Trophoblast cell (in vitro differentiated cells and primary cell): Measurements from ENCODE around the gene NEU1.

ENCODE experiments used
- DNase-seq, 2 donors: peaks; one replicate each; pipeline ENCODE4 v3.0.0-alpha.2; 2016
- H2AFZ ChIP-seq: 2 replicates; pipeline ENCODE4 v1.6.1; 2013; ENCODE audit warnings: low read length, moderate library complexity, mild to moderate bottlenecking; ENCODE audit not compliant: insufficient read depth, poor library complexity
- H2AK5ac ChIP-seq: 2 replicates; pipeline ENCODE4 v1.6.1; 2013; ENCODE audit warnings: mild to moderate bottlenecking, low read length
- H2BK120ac ChIP-seq: 2 replicates; pipeline ENCODE4 v1.6.1; 2013; ENCODE audit warnings: low read length, mild to moderate bottlenecking, moderate library complexity; ENCODE audit not compliant: insufficient read depth, poor library complexity
- H2BK12ac ChIP-seq: 2 replicates; pipeline ENCODE4 v1.6.1; 2013; ENCODE audit warnings: mild to moderate bottlenecking, low read length, moderate library complexity
- H2BK5ac ChIP-seq: 2 replicates; pipeline ENCODE4 v1.6.1; 2013; ENCODE audit warnings: low read length, low read depth, moderate library complexity, mild to moderate bottlenecking; ENCODE audit not compliant: poor library complexity
- H3K14ac ChIP-seq: 2 replicates; pipeline ENCODE4 v1.6.1; 2013; ENCODE audit warnings: mild to moderate bottlenecking, low read length
- H3K18ac ChIP-seq: 2 replicates; pipeline ENCODE4 v1.6.1; 2013; ENCODE audit warnings: mild to moderate bottlenecking, low read length
- H3K23ac ChIP-seq: 2 replicates; pipeline ENCODE4 v1.6.1; 2013; ENCODE audit warnings: low read length
- H3K27ac ChIP-seq: 2 replicates; pipeline ENCODE4 v1.5.1; 2013; ENCODE audit warnings: low read depth, mild to moderate bottlenecking, inconsistent platforms, low read length, moderate library complexity
- H3K27me3 ChIP-seq: 2 replicates; pipeline ENCODE4 v1.6.1; 2013; ENCODE audit warnings: inconsistent platforms, mild to moderate bottlenecking, low read length, moderate library complexity; ENCODE audit not compliant: insufficient read depth
- H3K36me3 ChIP-seq, 2 experiments: 1 replicate in 1 of 2; 2 replicates in 1 of 2; pipeline ENCODE4 v1.6.1; 2013; ENCODE audit warnings: low read length in 2 of 2, mild to moderate bottlenecking in 2 of 2, moderate library complexity in 1 of 2; ENCODE audit not compliant: insufficient read depth in 2 of 2, control insufficient read depth in 1 of 2
- H3K4ac ChIP-seq: 2 replicates; pipeline ENCODE4 v1.6.1; 2013; ENCODE audit warnings: low read depth, mild to moderate bottlenecking, low read length, moderate library complexity
- H3K4me1 ChIP-seq, 2 experiments: 1 replicate in 1 of 2; 2 replicates in 1 of 2; pipeline ENCODE4 v1.6.1; 2013; ENCODE audit warnings: low read length in 2 of 2, mild to moderate bottlenecking in 2 of 2, moderate library complexity in 1 of 2; ENCODE audit not compliant: insufficient read depth in 2 of 2, control insufficient read depth in 1 of 2
- H3K4me2 ChIP-seq: 2 replicates; pipeline ENCODE4 v1.6.1; 2013; ENCODE audit warnings: inconsistent platforms, mild to moderate bottlenecking, low read length, moderate library complexity
- H3K4me3 ChIP-seq: 2 replicates; pipeline ENCODE4 v1.5.1; 2013; ENCODE audit warnings: mild to moderate bottlenecking, low read depth, low read length, inconsistent platforms
- H3K79me1 ChIP-seq: one replicate; pipeline ENCODE4 v1.6.1; 2013; ENCODE audit warnings: low read length
- H3K79me2 ChIP-seq: 2 replicates; pipeline ENCODE4 v1.6.1; 2013; ENCODE audit warnings: low read length, mild to moderate bottlenecking; ENCODE audit not compliant: control insufficient read depth, insufficient read depth, poor library complexity
- H3K9ac ChIP-seq: 2 replicates; pipeline ENCODE4 v1.6.1; 2013; ENCODE audit warnings: mild to moderate bottlenecking, low read length
- H3K9me3 ChIP-seq: 2 replicates; pipeline ENCODE4 v1.6.1; 2013; ENCODE audit warnings: low read depth, mild to moderate bottlenecking, control low read depth, inconsistent platforms, low read length; ENCODE audit not compliant: insufficient read depth
- H4K12ac ChIP-seq: 2 replicates; pipeline ENCODE4 v1.6.1; 2013; ENCODE audit warnings: low read depth, mild to moderate bottlenecking, low read length, moderate library complexity
- H4K8ac ChIP-seq: 2 replicates; pipeline ENCODE4 v1.6.1; 2013; ENCODE audit warnings: low read depth, mild to moderate bottlenecking, low read length, moderate library complexity
- H4K91ac ChIP-seq: one replicate; pipeline ENCODE4 v1.6.1; 2013; ENCODE audit warnings: low read depth, mild to moderate bottlenecking, low read length, moderate library complexity
- WGBS: extraction: QIAGEN DNeasy Blood & Tissue Kit; methylation state at CpG from one replicate; pipeline ENCODE4 v1.1.7; 2013; ENCODE audit warnings: missing lambda C conversion rate; ENCODE audit not compliant: insufficient read length, insufficient coverage; ENCODE audit errors: extremely low coverage; 5-methylcytosine and 5-hydroxymethylcytosine counted together

NEU1 gene

DNA sequence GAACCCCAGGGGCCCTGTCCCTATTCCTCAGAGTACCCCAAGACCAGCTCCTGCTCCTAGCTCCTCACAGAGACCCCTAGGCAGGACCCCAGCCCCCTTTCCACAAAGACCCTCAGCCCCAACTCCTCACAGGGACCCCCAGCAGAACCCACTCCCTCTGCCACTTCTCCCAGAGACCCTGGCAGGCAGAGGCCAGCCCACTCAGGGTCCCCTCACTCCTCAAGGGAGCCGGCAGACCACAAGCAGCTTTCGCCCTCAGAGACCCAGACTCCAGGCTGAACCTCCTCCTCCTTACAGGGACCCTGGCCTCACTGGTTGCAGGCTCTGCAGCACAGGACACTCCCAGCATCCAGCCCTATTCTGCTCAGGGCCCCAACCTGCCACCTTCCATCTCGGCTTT, 15.6 kb upstream of the NEU1 start:
- H3K36me3 ChIP-seq, result peaks cover 34% of the 10 kb centered on the region in 2 experiments
- H4K12ac ChIP-seq, result no peak overlapping the region
- H3K4ac ChIP-seq, result no peak overlapping the region
- no peak overlapping the region for H2BK5ac ChIP-seq
- H3K79me1 ChIP-seq, result no peaks in the 10 kb centered on the region
- no peaks in the 10 kb centered on the region for H3K9me3 ChIP-seq
- no peak overlapping the region for H3K18ac ChIP-seq
- no CpG with 5 or more reads among the region's 3 CpGs for WGBS
- H3K79me2 ChIP-seq, result no peaks in the 10 kb centered on the region
- DNase-seq, result no peak
- peaks cover 0 to 14% of the 10 kb centered on the region in 2 experiments for H3K4me1 ChIP-seq
- no peak overlapping the region for H2BK12ac ChIP-seq
- no peak overlapping the region for H3K27ac ChIP-seq
- H2BK120ac ChIP-seq, result no peak overlapping the region
- no peak overlapping the region for H2AK5ac ChIP-seq
- no peak overlapping the region for H3K9ac ChIP-seq
- no peak overlapping the region for H4K8ac ChIP-seq
- no peak overlapping the region for H2AFZ ChIP-seq
- H4K91ac ChIP-seq, result no peak overlapping the region
- H3K14ac ChIP-seq, result no peak overlapping the region
- no peak overlapping the region for H3K23ac ChIP-seq
- no peak overlapping the region for H3K4me3 ChIP-seq
- H3K4me2 ChIP-seq, result no peak overlapping the region
- no peaks in the 10 kb centered on the region for H3K27me3 ChIP-seq

DNA sequence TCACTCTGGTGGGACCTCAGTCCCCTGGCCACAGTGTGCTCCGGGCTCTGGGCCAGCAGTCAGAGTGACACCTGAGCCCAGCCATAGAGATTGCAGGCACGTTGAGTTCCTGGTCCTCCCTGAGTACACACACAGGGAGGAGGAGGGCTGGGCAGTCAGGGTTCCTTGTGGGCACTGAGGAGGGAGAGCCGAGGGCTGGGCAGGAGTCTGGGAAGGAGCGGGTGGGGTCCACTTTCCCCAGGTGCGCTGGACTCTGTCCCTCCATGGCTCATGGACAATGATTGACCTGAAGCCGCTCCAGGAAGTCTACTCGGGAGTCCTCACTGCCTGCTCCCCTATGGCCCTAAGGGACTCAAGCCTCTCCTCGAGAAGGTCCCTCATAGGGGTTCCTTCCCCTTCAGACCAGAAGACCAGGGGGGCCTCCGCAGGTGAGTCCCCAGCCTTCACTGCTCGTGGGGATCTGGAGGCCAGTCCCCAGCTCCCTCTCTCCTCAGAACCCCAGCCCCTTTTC, 15.1 kb upstream of the NEU1 start:
- no peak overlapping the region for H2BK120ac ChIP-seq
- H4K91ac ChIP-seq, result no peak overlapping the region
- H3K79me1 ChIP-seq, result no peaks in the 10 kb centered on the region
- no CpG with 5 or more reads among the region's 10 CpGs for WGBS
- H2AK5ac ChIP-seq, result no peak overlapping the region
- H2BK12ac ChIP-seq, result no peak overlapping the region
- no peak overlapping the region for H3K14ac ChIP-seq
- H3K18ac ChIP-seq, result no peak overlapping the region
- H3K79me2 ChIP-seq, result no peaks in the 10 kb centered on the region
- no peak overlapping the region for H3K4me2 ChIP-seq
- H4K8ac ChIP-seq, result no peak overlapping the region
- H3K27ac ChIP-seq, result no peak overlapping the region
- no peak overlapping the region for H3K9ac ChIP-seq
- H3K4me1 ChIP-seq, result peaks cover 0 to 14% of the 10 kb centered on the region in 2 experiments
- H3K27me3 ChIP-seq, result no peaks in the 10 kb centered on the region
- no peak overlapping the region for H3K23ac ChIP-seq
- no peak overlapping the region for H2BK5ac ChIP-seq
- peaks cover 29% of the 10 kb centered on the region in 2 experiments for H3K36me3 ChIP-seq
- no peak overlapping the region for H3K4ac ChIP-seq
- H3K9me3 ChIP-seq, result no peaks in the 10 kb centered on the region
- DNase-seq, result no peak
- no peak overlapping the region for H2AFZ ChIP-seq
- no peak overlapping the region for H3K4me3 ChIP-seq
- no peak overlapping the region for H4K12ac ChIP-seq

DNA sequence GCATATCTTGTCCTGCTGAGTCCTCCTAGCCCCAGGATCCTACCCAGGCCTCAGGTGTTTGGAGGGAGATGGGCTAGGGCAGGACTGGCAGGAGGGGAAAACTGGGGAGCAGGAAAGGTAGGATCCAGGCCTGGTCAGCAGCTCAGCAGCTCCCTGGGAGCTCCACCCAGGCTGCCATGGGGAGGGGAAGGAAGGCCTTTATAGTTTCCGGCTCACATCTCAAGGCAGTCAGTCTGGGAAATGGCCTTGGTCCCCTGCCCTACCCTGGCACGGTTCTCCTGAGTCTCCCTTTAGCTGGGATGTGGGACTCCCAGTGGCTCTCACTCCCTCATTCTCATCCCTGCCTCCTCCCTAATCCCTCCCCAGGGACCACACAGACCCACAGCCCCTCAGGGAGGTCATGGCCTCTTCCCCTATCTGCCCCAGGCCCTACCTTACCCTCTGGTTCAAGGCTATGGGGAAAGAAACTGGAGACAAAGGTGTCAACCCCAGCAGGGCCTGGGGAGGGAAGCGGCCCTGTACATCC, 14.6 kb upstream of the NEU1 start:
- H3K14ac ChIP-seq, result no peak overlapping the region
- no peaks in the 10 kb centered on the region for H3K9me3 ChIP-seq
- no peak overlapping the region for H4K91ac ChIP-seq
- H3K4me2 ChIP-seq, result no peak overlapping the region
- H2BK5ac ChIP-seq, result no peak overlapping the region
- no peak overlapping the region for H2AFZ ChIP-seq
- H3K36me3 ChIP-seq, result peaks cover 24% of the 10 kb centered on the region in 2 experiments
- no peak overlapping the region for H2BK12ac ChIP-seq
- H3K23ac ChIP-seq, result no peak overlapping the region
- H2AK5ac ChIP-seq, result no peak overlapping the region
- no peak overlapping the region for H3K4ac ChIP-seq
- no peak overlapping the region for H4K8ac ChIP-seq
- no peak for DNase-seq
- no peak overlapping the region for H2BK120ac ChIP-seq
- H4K12ac ChIP-seq, result no peak overlapping the region
- H3K4me3 ChIP-seq, result no peak overlapping the region
- H3K79me2 ChIP-seq, result no peaks in the 10 kb centered on the region
- no peak overlapping the region for H3K18ac ChIP-seq
- WGBS, result no CpG with 5 or more reads among the region's 3 CpGs
- no peak overlapping the region for H3K27ac ChIP-seq
- peaks cover 0 to 9% of the 10 kb centered on the region in 2 experiments for H3K4me1 ChIP-seq
- no peak overlapping the region for H3K9ac ChIP-seq
- H3K27me3 ChIP-seq, result no peaks in the 10 kb centered on the region
- H3K79me1 ChIP-seq, result no peaks in the 10 kb centered on the region

DNA sequence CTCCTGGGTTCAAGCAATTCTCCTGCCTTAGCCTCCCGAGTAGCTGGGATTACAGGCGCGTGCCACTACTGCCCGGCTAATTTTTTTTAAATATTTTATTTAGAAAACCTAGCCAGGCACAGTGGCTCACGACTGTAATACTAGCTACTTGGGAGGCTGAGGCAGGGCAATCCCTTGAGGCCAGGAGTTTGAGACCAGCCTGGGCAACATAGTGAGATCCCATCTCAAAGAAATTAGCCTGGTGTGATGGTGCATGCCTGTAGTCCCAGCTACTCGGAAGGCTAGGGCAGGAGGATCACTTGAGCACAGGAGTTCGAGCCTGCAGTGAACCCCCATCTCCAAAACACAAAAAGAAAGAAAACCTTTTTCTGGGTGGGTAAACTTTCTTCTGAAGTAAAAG, 13.7 kb upstream of the NEU1 start:
- peaks cover 2 to 12% of the 10 kb centered on the region in 2 experiments for H3K4me1 ChIP-seq
- no peak overlapping the region for H3K4ac ChIP-seq
- DNase-seq, result no peak
- H4K8ac ChIP-seq, result no peak overlapping the region
- peaks cover 19 to 20% of the 10 kb centered on the region in 2 experiments for H3K36me3 ChIP-seq
- no peak overlapping the region for H2BK120ac ChIP-seq
- no peak overlapping the region for H2BK12ac ChIP-seq
- H4K91ac ChIP-seq, result no peak overlapping the region
- H2AFZ ChIP-seq, result no peak overlapping the region
- no peak overlapping the region for H3K18ac ChIP-seq
- H2AK5ac ChIP-seq, result no peak overlapping the region
- no peak overlapping the region for H3K23ac ChIP-seq
- no peak overlapping the region for H2BK5ac ChIP-seq
- H3K27ac ChIP-seq, result no peak overlapping the region
- H3K27me3 ChIP-seq, result no peaks in the 10 kb centered on the region
- no peaks in the 10 kb centered on the region for H3K79me2 ChIP-seq
- no peaks in the 10 kb centered on the region for H3K79me1 ChIP-seq
- no peaks in the 10 kb centered on the region for H3K9me3 ChIP-seq
- no peak overlapping the region for H3K9ac ChIP-seq
- WGBS, result no CpG with 5 or more reads among the region's 7 CpGs
- no peak overlapping the region for H4K12ac ChIP-seq
- no peak overlapping the region for H3K4me3 ChIP-seq
- no peak overlapping the region for H3K14ac ChIP-seq
- no peak overlapping the region for H3K4me2 ChIP-seq
